ENCODE measurements around the gene DPH1. TPM values are rescaled to one million over a fixed set of nuclear protein-coding genes. Genes with fewer than 3 reads are reported as not detected.

The DPH1 gene
- total and polyA plus RNA-seq, 10 donors = 20.6 to 58.5 (median 42.9) TPM

DNA sequence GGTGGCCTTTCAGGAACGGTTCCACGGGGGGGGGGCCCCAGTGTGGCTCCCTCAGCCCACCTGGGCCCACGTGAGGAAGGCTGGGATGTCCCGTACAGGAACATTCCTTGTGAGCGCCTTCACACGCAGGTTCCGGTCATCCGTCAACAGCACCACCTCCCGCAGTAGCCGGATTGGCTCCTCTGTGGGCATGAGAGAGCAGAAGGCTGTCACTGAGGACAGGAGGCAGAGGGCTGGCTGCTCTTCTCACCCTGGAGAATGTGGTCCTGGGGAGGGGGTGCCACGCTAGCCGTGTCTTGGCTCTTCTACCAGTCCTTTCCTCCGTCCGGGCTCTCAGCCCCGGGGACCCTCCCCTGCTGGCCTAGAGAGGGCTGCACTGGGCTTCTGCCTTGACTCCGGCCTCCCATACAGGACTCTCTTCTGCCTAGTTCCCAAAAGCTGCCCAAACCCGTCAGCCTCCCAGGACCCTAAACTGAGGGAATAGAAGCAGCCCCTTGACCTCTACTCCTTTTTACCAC, 31.5 kb downstream of the DPH1 start:
- no peaks in the 10 kb centered on the region for H3K9me3 ChIP-seq
- WGBS, 5 donors = 90 to 97% (median 91%) methylated on average over 7 to 17 of the region's 17 CpGs
- no peak overlapping the region for H3K4me3 ChIP-seq
- H3K4me1 ChIP-seq = peaks cover 44 to 100% (median 78%) of the 10 kb centered on the region in 6 donors
- DNase-seq = no peak
- H3K36me3 ChIP-seq = peaks cover 0 to 94% (median 15%) of the 10 kb centered on the region in 6 donors
- TF ChIP-seq POLR2AphosphoS5 (IDR thresholded peaks at IDR 0.05) = peak in 1 of 3 donors; percentile 40
- no peak for TF ChIP-seq POLR2A (IDR thresholded peaks at IDR 0.05)
- H3K27me3 ChIP-seq (replicated peaks in 1 of 7) = peaks cover 0 to 29% (median 14%) of the 10 kb centered on the region in 7 donors
- intact Hi-C loops (cut with DNase I; ENCODE audit: low total_unique reads) = no loop called here
- H3K27ac ChIP-seq = peak overlapping the region in 7 of 8 donors; percentile 63 to 89 (median 87)

DNA sequence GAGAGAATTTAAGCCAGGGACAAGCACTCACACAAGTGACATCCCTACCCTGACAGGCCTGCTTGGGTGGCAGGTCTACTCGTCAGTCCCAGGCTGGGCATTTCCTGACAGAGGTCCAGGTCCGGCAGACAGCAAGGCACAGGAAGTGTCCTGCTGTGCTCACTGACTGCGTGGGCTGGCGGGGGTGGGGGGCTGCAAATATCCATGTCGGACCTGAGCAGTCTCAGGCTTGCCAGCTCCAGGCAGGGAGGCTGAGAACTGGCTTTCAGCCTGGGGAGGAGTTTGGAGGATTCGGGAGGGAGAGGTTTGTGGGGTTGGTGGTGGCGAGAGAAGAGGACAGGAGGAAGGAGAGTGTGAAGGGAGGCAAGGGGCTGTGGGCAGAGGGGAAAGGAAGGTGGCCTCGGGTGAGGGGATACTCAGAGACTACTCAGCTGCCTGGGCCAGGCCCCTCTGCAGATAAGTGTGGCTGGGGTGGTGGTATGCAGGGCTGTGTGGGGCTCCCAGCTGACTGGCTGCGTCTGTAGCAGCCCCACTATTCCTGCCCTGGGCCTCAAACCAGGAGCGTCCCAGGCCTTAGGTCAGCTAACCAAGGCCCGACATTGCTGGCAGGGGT, 32.7 kb downstream of the DPH1 start:
- peaks cover 0 to 17% (median 8%) of the 10 kb centered on the region in 7 donors for H3K27me3 ChIP-seq (replicated peaks in 1 of 7)
- intact Hi-C loops (cut with DNase I; ENCODE audit: low total_unique reads) = no loop called here
- H3K36me3 ChIP-seq = peaks cover 0 to 96% (median 15%) of the 10 kb centered on the region in 6 donors
- 58 to 71% (median 62%) methylated on average over 10 to 11 of the region's 11 CpGs for WGBS, 5 donors
- DNase-seq = no peak
- no peak overlapping the region for H3K4me3 ChIP-seq
- H3K9me3 ChIP-seq = no peaks in the 10 kb centered on the region
- H3K27ac ChIP-seq = peak overlapping the region in 7 of 8 donors; percentile 54 to 89 (median 87)
- H3K4me1 ChIP-seq = peaks cover 47 to 100% (median 77%) of the 10 kb centered on the region in 6 donors
- no peak for TF ChIP-seq POLR2A (IDR thresholded peaks at IDR 0.05)
- peak in 2 of 3 donors; percentile 16 to 29 for TF ChIP-seq POLR2AphosphoS5 (IDR thresholded peaks at IDR 0.05)

- Histone ChIP-seq H3K36me3 (peaks cover 0 to 96% (median 17%) of the 10 kb centered on the region in 6 donors), H3K27me3 (replicated peaks in 1 of 7) (peaks cover 0 to 9% (median 0%) of the 10 kb centered on the region in 7 donors), H3K27ac (peak overlapping the region; percentile 22 to 89 (median 75)), H3K9me3 (no peaks in the 10 kb centered on the region), H3K4me3 (no peak overlapping the region), H3K4me1 (peaks cover 46 to 100% (median 77%) of the 10 kb centered on the region in 6 donors)
- intact Hi-C loops (cut with DNase I; ENCODE audit: low total_unique reads) = no loop called here
- TF ChIP-seq CTCF (IDR thresholded peaks at IDR 0.05 in 8 of 11, conservative IDR thresholded peaks at IDR 0.05 in 3 of 11) = no peak
- no peak for TF ChIP-seq POLR2A (IDR thresholded peaks at IDR 0.05)
- peak in 1 of 3 donors; percentile 19 for TF ChIP-seq POLR2AphosphoS5 (IDR thresholded peaks at IDR 0.05)
- no peak for DNase-seq
- 70 to 76% (median 71%) methylated on average over 16 of the region's 16 CpGs for WGBS, 5 donors
These were observed 33.6 kb downstream of the DPH1 start for GRCh38 chr17:2063261-2064146.

- Histone ChIP-seq H3K27me3 (replicated peaks in 1 of 7) (peaks cover 0 to 3% (median 0%) of the 10 kb centered on the region in 7 donors), H3K36me3 (peaks cover 0 to 94% (median 18%) of the 10 kb centered on the region in 6 donors), H3K27ac (peak overlapping the region; percentile 53 to 89 (median 75)), H3K4me3 (no peak overlapping the region), H3K9me3 (no peaks in the 10 kb centered on the region), H3K4me1 (peaks cover 41 to 100% (median 77%) of the 10 kb centered on the region in 6 donors)
- WGBS, 5 donors = 53 to 66% (median 61%) methylated on average over 5 of the region's 5 CpGs
- DNase-seq = no peak
- intact Hi-C loops (cut with DNase I; ENCODE audit: low total_unique reads) = no loop called here
- no peak for TF ChIP-seq POLR2A (IDR thresholded peaks at IDR 0.05)
- TF ChIP-seq POLR2AphosphoS5 (IDR thresholded peaks at IDR 0.05) = no peak
- TF ChIP-seq CTCF (IDR thresholded peaks at IDR 0.05 in 8 of 11, conservative IDR thresholded peaks at IDR 0.05 in 3 of 11) = no peak
These were observed 34.2 kb downstream of the DPH1 start for GRCh38 chr17:2064147-2064489.

Data from spleen (tissue), 11 donors.